Endodermal cell (in vitro differentiated cells): ENCODE measurements around the gene CELF4. TPM values are rescaled to one million over a fixed set of nuclear protein-coding genes. Genes with fewer than 3 reads are reported as not detected.

ENCODE experiments used
- DNase-seq: peaks from one replicate; pipeline ENCODE4 v3.0.0-alpha.2; 2017
- H3K27ac ChIP-seq: 2 replicates; pipeline ENCODE4 v1.5.1; 2013; ENCODE audit warnings: mild to moderate bottlenecking, low read depth, low read length, moderate library complexity
- H3K27me3 ChIP-seq: 2 replicates; pipeline ENCODE4 v1.6.1; 2013; ENCODE audit warnings: mild to moderate bottlenecking, low read length, moderate library complexity; ENCODE audit not compliant: insufficient read depth, control insufficient read depth, poor library complexity, severe bottlenecking
- H3K36me3 ChIP-seq: 2 replicates; pipeline ENCODE4 v1.7.0; 2013; ENCODE audit warnings: mild to moderate bottlenecking, low read length, moderate library complexity; ENCODE audit not compliant: control insufficient read depth, insufficient read depth
- H3K4me1 ChIP-seq: one replicate; pipeline ENCODE4 v1.7.0; 2013; ENCODE audit warnings: low read length; ENCODE audit not compliant: control insufficient read depth, insufficient read depth
- H3K4me3 ChIP-seq: 2 replicates; pipeline ENCODE4 v1.5.1; 2013; ENCODE audit warnings: mild to moderate bottlenecking, low read length, moderate library complexity
- H3K9ac ChIP-seq: 2 replicates; pipeline ENCODE4 v1.6.1; 2013; ENCODE audit warnings: mild to moderate bottlenecking, low read length, moderate library complexity; ENCODE audit not compliant: poor library complexity, severe bottlenecking; ENCODE audit errors: extremely low read depth
- H3K9me3 ChIP-seq: 2 replicates; pipeline ENCODE4 v1.6.1; 2013; ENCODE audit warnings: mild to moderate bottlenecking, low read length, moderate library complexity; ENCODE audit not compliant: control insufficient read depth
- H3K27ac Mint-ChIP-seq: 2 replicates; pipeline ENCODE4 v1.8.0; 2020; ENCODE audit warnings: mixed read lengths
- H3K27me3 Mint-ChIP-seq: 2 replicates; pipeline ENCODE4 v1.8.0; 2021; ENCODE audit warnings: mild to moderate bottlenecking, mixed read lengths; ENCODE audit not compliant: insufficient read depth
- H3K36me3 Mint-ChIP-seq: 2 replicates; pipeline ENCODE4 v1.8.0; 2020; ENCODE audit warnings: low read depth, mixed read lengths
- H3K4me1 Mint-ChIP-seq: 2 replicates; pipeline ENCODE4 v1.8.0; 2020; ENCODE audit warnings: mixed read lengths
- H3K4me3 Mint-ChIP-seq: 2 replicates; pipeline ENCODE4 v1.8.0; 2020; ENCODE audit warnings: mild to moderate bottlenecking, moderate library complexity, mixed read lengths
- H3K9me3 Mint-ChIP-seq: 2 replicates; pipeline ENCODE4 v1.8.0; 2020; ENCODE audit warnings: mild to moderate bottlenecking, mixed read lengths
- WGBS, 2 experiments: methylation state at CpG; one replicate each; pipeline versions ENCODE4 v1.1.5 to v1.1.7; 2013; ENCODE audit warnings: missing lambda C conversion rate in 2 of 2, mixed read lengths in 1 of 2; ENCODE audit not compliant: insufficient coverage in 1 of 2, insufficient read length in 1 of 2; 5-methylcytosine and 5-hydroxymethylcytosine counted together
- total RNA-seq, 2 donors: library from RNA; stranded (reverse); fragmentation: NEBNext Ultra II Directional in 1 of 2; extraction: Animal tissue kit (Norgen Biotek cat#: 25700) in 1 of 2; gene quantifications; 2 replicates in 1 of 2; 3 replicates in 1 of 2; pipeline ENCODE4 v1.2.1, GENCODE V29; 2021
- TF ChIP-seq, protein P1 (sequence below): fragments of 200-600 bp; sonication (generic); conservative IDR thresholded peaks from 2 replicates; pipeline ENCODE4 v1.5.0; 2021; ENCODE audit warnings: antibody characterized with exemption, mild to moderate bottlenecking

The CELF4 gene
- total RNA-seq, 2 donors from 2014 or later: 5.7 to 6.7 TPM

DNA sequence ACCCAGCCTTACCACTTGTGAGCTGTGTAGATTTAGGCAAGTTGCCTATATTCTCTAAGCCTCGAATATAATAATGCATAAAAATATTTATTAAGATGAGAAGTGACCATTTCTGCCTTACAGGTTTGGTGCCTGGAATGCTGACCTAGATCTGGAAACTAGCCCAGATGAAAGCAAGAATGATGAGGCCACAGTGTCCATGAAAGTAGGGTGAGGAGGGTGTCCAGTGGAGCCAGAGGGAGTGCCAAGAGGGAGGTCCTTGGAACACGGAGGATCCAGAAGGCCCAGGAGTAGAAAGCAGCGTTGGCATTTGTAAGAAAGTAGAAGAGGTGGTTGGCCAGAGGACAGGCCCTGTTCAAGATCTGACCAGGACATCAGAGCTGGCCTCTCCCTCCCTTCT lies 334.3 kb downstream of the CELF4 start:
- Histone ChIP-seq H3K4me1 (no peaks in the 10 kb centered on the region), H3K27ac (no peak overlapping the region), H3K9me3 (no peaks in the 10 kb centered on the region), H3K4me3 (no peak overlapping the region), H3K36me3 (no peaks in the 10 kb centered on the region), H3K9ac (no peak overlapping the region), H3K27me3 (peaks cover 41% of the 10 kb centered on the region)
- TF ChIP-seq, protein P1, sequence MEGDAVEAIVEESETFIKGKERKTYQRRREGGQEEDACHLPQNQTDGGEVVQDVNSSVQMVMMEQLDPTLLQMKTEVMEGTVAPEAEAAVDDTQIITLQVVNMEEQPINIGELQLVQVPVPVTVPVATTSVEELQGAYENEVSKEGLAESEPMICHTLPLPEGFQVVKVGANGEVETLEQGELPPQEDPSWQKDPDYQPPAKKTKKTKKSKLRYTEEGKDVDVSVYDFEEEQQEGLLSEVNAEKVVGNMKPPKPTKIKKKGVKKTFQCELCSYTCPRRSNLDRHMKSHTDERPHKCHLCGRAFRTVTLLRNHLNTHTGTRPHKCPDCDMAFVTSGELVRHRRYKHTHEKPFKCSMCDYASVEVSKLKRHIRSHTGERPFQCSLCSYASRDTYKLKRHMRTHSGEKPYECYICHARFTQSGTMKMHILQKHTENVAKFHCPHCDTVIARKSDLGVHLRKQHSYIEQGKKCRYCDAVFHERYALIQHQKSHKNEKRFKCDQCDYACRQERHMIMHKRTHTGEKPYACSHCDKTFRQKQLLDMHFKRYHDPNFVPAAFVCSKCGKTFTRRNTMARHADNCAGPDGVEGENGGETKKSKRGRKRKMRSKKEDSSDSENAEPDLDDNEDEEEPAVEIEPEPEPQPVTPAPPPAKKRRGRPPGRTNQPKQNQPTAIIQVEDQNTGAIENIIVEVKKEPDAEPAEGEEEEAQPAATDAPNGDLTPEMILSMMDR: no peak
- 71 to 84% methylated on average over 1 to 3 of the region's 3 CpGs for whole genome bisulfite sequencing, 2 experiments
- no peak overlapping the region for H3K4me3 Mint-ChIP-seq
- no peak for DNase-seq
- H3K36me3 Mint-ChIP-seq: no peaks in the 10 kb centered on the region
- peaks cover 42% of the 10 kb centered on the region for H3K27me3 Mint-ChIP-seq
- no peak overlapping the region for H3K27ac Mint-ChIP-seq
- H3K4me1 Mint-ChIP-seq: peaks cover 6% of the 10 kb centered on the region
- H3K9me3 Mint-ChIP-seq: no peaks in the 10 kb centered on the region

DNA sequence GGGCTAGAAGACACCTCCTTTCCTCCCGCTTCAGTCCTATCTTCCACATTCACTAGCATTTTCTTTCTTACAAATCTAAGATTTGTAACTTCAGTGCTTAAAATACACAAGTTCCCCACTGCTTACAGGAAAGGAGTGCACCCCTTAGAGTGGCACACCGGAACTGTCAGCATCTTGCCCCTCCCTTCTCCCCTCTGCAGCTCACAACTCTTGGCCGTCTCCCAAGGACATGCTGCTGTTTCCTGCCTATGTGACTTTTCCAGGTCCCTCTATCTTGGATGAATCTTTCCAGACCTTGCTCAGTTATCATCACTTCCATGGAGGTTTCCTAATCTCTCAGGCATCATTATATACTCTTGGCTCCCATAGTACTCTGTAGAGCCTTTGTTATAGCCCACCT lies 334.8 kb downstream of the CELF4 start:
- Histone ChIP-seq H3K27me3 (peaks cover 38% of the 10 kb centered on the region), H3K9me3 (no peaks in the 10 kb centered on the region), H3K4me3 (no peak overlapping the region), H3K27ac (no peak overlapping the region), H3K36me3 (no peaks in the 10 kb centered on the region), H3K9ac (no peak overlapping the region), H3K4me1 (no peaks in the 10 kb centered on the region)
- Mint-ChIP-seq H3K27ac (no peak overlapping the region), H3K4me1 (peaks cover 6% of the 10 kb centered on the region), H3K27me3 (peaks cover 45% of the 10 kb centered on the region), H3K4me3 (no peak overlapping the region), H3K9me3 (no peaks in the 10 kb centered on the region), H3K36me3 (no peaks in the 10 kb centered on the region)
- 92 to 97% methylated on average over 3 of the region's 3 CpGs for whole genome bisulfite sequencing, 2 experiments
- no peak for DNase-seq
- TF ChIP-seq, protein P1: no peak

DNA sequence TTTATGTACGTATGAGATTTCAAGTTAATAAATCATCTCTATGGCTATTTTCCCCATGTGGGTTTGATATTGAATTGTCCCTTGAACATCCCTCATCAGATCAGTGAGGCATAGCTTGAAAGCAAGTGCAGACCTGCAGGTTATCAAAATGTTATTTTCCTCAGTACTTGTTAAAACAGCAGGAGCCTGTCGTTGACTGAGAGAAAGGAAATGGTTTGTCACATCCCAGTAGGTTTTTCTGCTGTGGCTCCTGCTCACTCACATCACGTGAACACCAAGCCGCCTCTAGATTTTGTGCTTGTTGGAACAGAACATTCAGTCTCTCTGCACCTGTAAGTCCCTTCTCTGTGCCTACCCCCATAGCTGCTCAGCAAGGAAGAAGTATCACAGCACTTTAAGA lies 340.3 kb downstream of the CELF4 start:
- Histone ChIP-seq H3K4me1 (peaks cover 2% of the 10 kb centered on the region), H3K9ac (no peak overlapping the region), H3K27me3 (no peaks in the 10 kb centered on the region), H3K9me3 (peaks cover 8% of the 10 kb centered on the region), H3K27ac (no peak overlapping the region), H3K4me3 (no peak overlapping the region), H3K36me3 (no peaks in the 10 kb centered on the region)
- Mint-ChIP-seq H3K4me3 (no peak overlapping the region), H3K4me1 (peaks cover 22% of the 10 kb centered on the region), H3K9me3 (no peaks in the 10 kb centered on the region), H3K36me3 (no peaks in the 10 kb centered on the region), H3K27ac (no peak overlapping the region), H3K27me3 (peaks cover 38% of the 10 kb centered on the region)
- DNase-seq: no peak
- TF ChIP-seq, protein P1: no peak
- 71% methylated on average over 4 of the region's 4 CpGs; no CpG with 5 or more reads in 1 of the 2 experiments for WGBS, 2 experiments
